Glutamatergic neuron (in vitro differentiated cells): ENCODE measurements around the gene GRIK4. TPM values are rescaled to one million over a fixed set of nuclear protein-coding genes. Genes with fewer than 3 reads are reported as not detected.

Experiments
- DNase-seq: peaks from one replicate; pipeline ENCODE4 v3.0.0; 2022
- H3K27ac Mint-ChIP-seq: one replicate; pipeline ENCODE4 v1.8.0; 2020; ENCODE audit warnings: mild to moderate bottlenecking, mixed read lengths, inconsistent platforms; ENCODE audit not compliant: unreplicated experiment
- H3K27me3 Mint-ChIP-seq: one replicate; pipeline ENCODE4 v1.8.0; 2020; ENCODE audit warnings: mild to moderate bottlenecking, moderate library complexity, mixed read lengths, inconsistent platforms; ENCODE audit not compliant: unreplicated experiment
- H3K36me3 Mint-ChIP-seq: one replicate; pipeline ENCODE4 v1.8.0; 2020; ENCODE audit warnings: mild to moderate bottlenecking, mixed read lengths, inconsistent platforms; ENCODE audit not compliant: unreplicated experiment
- H3K4me1 Mint-ChIP-seq: one replicate; pipeline ENCODE4 v1.8.0; 2020; ENCODE audit warnings: mild to moderate bottlenecking, low read depth, mixed read lengths, inconsistent platforms; ENCODE audit not compliant: unreplicated experiment
- H3K4me3 Mint-ChIP-seq: one replicate; pipeline ENCODE4 v1.8.0; 2020; ENCODE audit warnings: mild to moderate bottlenecking, mixed read lengths, inconsistent platforms; ENCODE audit not compliant: unreplicated experiment
- H3K9me3 Mint-ChIP-seq: one replicate; pipeline ENCODE4 v1.8.0; 2020; ENCODE audit warnings: mild to moderate bottlenecking, moderate library complexity, mixed read lengths, inconsistent platforms; ENCODE audit not compliant: unreplicated experiment
- CTCF ChIP-seq: fragments of 200-600 bp; sonication (generic); IDR thresholded peaks from one replicate; pipeline ENCODE4 v1.5.0; 2021; ENCODE audit not compliant: partially characterized antibody, unreplicated experiment
- total RNA-seq: library from RNA; stranded (reverse); fragmentation: NEBNext Ultra II Directional; extraction: Animal tissue kit (Norgen Biotek cat#: 25700); gene quantifications from one replicate; pipeline ENCODE4 v1.2.1, GENCODE V29; 2021; ENCODE audit not compliant: unreplicated experiment

The GRIK4 gene
- total RNA-seq, 1 donor from 2014 or later: 3.6 TPM

GRCh38 chr11:120719348-120719747, 207.8 kb downstream of the GRIK4 start:
- Mint-ChIP-seq H3K4me1 (no peaks in the 10 kb centered on the region), H3K36me3 (no peaks in the 10 kb centered on the region), H3K4me3 (no peak overlapping the region), H3K27me3 (no peaks in the 10 kb centered on the region), H3K9me3 (no peaks in the 10 kb centered on the region), H3K27ac (no peak overlapping the region)
- no peak for TF ChIP-seq CTCF
- DNase-seq: no peak

GRCh38 chr11:120720760-120721159, 209.2 kb downstream of the GRIK4 start:
- no peaks in the 10 kb centered on the region for H3K9me3 Mint-ChIP-seq
- no peak overlapping the region for H3K4me3 Mint-ChIP-seq
- H3K4me1 Mint-ChIP-seq: no peaks in the 10 kb centered on the region
- no peak for DNase-seq
- H3K27ac Mint-ChIP-seq: no peak overlapping the region
- TF ChIP-seq CTCF: no peak
- no peaks in the 10 kb centered on the region for H3K36me3 Mint-ChIP-seq
- no peaks in the 10 kb centered on the region for H3K27me3 Mint-ChIP-seq

DNA sequence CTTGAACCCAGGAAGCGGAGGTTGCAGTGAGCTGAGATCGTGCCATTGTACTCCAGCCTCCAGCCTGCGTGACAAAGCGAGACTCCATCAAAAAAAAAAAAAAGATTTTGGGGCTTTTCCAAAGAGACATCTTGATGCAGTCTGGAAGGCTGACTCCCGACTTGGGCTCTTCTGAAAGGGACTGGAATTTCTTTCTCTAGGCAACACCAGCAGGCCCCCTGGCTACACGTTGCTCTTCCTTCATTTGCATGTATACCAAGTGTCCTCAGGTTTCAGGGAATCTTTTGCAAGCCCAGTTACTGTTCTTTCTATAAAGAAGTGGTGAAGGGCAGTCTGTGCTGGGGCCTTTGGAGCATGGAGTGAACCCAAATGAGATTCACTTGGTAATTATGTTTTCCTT, 211.0 kb downstream of the GRIK4 start:
- H3K27ac Mint-ChIP-seq: no peak overlapping the region
- no peak for TF ChIP-seq CTCF
- H3K36me3 Mint-ChIP-seq: no peaks in the 10 kb centered on the region
- H3K9me3 Mint-ChIP-seq: no peaks in the 10 kb centered on the region
- no peak overlapping the region for H3K4me3 Mint-ChIP-seq
- no peaks in the 10 kb centered on the region for H3K27me3 Mint-ChIP-seq
- no peak for DNase-seq
- H3K4me1 Mint-ChIP-seq: no peaks in the 10 kb centered on the region

DNA sequence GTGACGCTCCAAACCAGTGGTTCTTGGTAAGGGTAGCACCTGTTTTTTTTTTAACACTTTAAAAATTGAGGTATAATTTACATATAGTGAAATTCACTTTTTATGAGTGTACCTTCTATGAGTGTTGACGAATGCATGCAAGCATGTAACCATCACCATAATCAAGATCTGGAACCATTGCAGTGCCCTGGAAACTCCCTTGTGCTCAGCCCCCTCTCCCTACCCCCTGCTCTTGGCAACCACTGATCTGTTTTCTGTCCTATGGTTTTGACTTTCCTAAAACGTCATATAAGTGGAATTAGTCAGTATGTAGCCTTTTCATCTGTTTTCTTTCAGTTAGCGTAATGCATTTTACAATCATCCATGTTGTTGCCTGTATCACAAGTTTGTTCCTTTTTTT, 212.2 kb downstream of the GRIK4 start:
- no peak overlapping the region for H3K27ac Mint-ChIP-seq
- no peaks in the 10 kb centered on the region for H3K27me3 Mint-ChIP-seq
- DNase-seq: no peak
- no peaks in the 10 kb centered on the region for H3K36me3 Mint-ChIP-seq
- H3K9me3 Mint-ChIP-seq: no peaks in the 10 kb centered on the region
- no peak overlapping the region for H3K4me3 Mint-ChIP-seq
- no peak for TF ChIP-seq CTCF
- no peaks in the 10 kb centered on the region for H3K4me1 Mint-ChIP-seq

DNA sequence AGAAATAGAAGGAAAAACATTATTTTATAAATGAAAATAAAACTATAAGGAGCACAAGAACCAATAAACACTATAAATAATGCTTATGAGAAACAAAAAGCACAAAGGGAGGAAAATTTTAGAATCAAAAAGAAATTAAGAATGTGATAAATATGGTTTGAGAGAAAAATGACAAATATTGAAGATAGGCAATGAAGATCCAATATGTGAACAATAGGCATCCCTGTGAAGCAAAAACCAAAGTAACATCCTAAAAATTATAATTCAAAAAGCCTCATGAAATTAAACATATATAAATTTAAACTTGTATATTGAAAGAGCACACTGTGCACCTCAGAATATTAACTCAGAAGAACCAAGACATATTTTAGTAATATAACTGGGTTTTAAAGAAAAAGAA, 216.2 kb downstream of the GRIK4 start:
- H3K27ac Mint-ChIP-seq: no peak overlapping the region
- H3K36me3 Mint-ChIP-seq: no peaks in the 10 kb centered on the region
- H3K4me1 Mint-ChIP-seq: no peaks in the 10 kb centered on the region
- no peak for TF ChIP-seq CTCF
- DNase-seq: no peak
- H3K27me3 Mint-ChIP-seq: no peaks in the 10 kb centered on the region
- no peaks in the 10 kb centered on the region for H3K9me3 Mint-ChIP-seq
- H3K4me3 Mint-ChIP-seq: no peak overlapping the region
